Stimulated activated CD4-positive, alpha-beta T cell treated with anti-CD3 and anti-CD28 coated beads, TNF-alpha, amount 100 ng/mL, for 4 hours (primary cell): ENCODE results near the gene MEX3B.
A peak's percentile ranks its signal among the peaks of the same experiment; 100 is the strongest.
"Not testable (repeated sequence)": the region's sequence is repeated elsewhere in the genome, so short reads cannot be mapped to it uniquely, and the experiment has no call there.

Source experiments
- DNase-seq, 3 experiments: peaks; one replicate each; pipeline ENCODE4 v3.0.0-alpha.2; 2020; ENCODE audit warnings: low read depth in 3 of 3

MEX3B gene

DNA sequence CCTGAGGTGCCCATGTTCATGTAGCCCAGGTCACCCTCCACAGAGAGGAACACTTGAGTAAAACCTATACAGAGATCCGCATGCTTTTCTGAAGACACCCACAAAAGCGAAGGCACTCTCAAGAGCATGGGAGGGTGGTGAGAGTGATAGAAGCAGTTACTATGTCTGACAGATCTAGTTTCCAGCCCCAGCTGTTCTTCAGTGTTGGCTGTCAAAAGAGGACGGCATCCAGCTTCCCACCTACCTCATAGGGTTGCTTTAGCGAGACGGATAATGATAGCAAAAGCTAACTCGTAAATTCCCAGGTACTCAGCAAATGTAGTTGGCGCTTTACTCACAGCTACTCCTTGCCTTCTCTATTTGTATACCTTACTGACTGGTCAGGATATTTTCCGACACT, 3.0 kb upstream of the MEX3B start:
- DNase-seq = no peak

DNA sequence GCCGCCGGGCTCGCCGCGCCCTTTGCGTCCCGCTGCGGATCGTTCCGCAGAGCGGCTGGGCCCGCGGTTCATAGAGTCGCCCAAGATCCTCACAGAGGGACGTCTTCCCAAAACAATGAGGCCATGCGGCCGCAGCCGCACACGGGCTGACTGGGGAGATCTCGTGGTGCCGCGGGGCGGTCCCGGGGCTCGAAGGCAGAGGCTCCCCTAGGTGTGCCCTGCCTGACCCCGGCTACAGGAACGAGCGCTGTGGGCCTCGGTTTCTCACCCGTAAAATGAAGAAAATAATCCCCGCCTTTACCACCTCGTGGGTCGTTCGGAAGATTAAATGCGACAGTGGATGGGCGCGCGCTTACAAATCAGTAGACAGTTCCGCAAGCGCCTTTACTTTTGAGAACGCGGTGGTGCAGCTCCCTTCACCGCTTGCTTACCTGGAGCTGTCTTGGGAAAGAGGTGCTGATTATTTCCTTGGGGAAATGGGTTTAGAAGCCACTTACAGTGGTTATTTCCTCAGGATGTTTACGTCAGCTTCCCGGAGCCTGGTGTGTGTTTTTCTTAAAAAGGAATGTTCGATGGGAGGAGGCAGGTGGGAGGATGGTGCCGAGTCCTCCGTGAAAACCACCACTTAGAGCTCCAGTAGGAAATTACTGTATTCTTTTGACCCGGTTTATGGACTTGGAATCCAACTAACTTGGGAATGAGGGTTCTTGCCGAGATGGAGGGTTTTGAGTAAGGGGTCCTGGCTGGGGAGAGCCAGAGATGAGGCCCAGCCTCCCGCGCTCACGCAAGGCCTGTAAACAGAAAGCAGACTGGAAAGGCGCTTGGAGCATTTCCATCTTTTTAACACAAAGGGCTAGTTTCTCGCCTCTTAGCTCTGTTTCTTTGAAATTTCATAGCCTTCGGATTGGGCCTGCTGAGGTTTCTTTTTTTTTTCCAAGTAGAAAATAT, 1.9 kb upstream of the MEX3B start:
- DNase-seq = peak in 1 of 3 experiments; percentile 4

DNA sequence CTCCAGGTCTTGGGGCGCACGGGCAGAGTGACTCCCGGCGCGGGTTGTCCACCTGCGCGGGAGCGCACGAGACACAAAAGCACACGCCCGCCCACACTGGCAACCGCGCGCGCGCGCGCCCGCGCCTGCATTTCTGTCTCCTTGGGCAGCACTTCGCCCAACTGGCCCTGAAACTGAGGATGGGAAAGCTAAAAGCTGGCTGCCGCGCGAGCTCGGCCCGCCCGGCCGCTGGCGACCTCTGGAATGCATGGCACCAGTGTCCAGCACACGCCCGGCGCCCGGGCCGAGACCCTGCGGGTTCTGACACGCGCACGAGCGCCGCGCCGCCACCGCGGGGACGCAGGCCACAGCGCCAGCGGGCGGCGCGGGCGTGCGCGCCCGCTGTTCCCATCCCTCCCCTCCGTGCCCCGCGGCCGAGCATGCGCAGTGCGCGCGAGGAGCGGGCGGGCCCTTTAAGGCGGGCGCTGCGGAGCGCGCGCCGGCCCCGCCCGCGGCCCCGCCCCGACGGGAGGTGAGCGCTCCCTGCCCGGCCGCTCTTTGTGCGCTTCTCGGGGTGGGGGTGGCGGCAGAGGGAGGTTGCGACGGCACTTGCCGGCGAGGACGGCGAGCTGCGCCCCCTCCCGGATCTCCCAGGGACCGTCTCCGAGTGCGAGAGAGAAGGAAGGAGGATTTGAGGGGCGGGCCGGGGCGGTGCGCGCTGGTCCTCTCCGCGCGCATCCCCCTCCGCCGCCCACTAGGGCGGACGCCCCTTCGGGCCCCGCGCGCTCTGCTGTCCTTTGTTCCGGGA, 1.0 kb upstream of the MEX3B start:
- DNase-seq = peak; percentile 73 to 82 (median 75)

DNA sequence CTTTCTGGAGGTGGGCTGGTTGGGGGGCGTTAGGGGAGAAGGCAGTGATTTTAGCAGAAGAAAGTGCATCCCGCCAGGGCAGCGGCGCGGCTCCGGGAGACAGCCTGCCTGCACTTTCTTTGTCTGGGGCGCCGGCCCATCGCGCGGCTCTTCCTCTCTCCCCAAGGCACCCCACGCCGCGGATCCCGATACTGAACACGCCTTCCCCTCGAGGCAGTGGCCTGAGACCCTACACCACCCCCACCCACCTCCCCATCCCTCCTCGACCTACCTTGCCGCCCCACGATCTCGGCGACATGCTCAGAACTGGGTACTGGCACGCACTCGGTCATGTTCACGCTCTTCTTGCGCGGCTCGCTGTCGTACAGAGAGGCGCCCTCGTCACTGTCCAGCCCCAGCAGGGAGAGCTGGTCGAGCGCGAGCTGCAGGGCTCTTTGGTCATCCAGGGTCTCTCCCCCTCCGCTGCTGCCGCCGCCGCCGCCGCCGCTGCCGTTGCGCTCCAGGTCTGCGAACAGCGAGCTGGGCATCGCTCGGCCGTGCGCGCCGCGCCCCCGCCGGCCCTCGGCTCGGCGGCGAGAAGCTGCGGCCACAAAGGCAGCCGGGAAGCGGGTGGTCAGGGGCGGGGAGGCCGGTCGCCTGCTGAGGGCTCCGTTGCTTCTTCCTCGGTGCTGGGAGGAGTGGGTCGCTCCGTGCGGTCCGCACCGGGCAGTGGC, 483 bp downstream of the MEX3B start:
- peak in 2 of 3 experiments; percentile 3 to 10 for DNase-seq

DNA sequence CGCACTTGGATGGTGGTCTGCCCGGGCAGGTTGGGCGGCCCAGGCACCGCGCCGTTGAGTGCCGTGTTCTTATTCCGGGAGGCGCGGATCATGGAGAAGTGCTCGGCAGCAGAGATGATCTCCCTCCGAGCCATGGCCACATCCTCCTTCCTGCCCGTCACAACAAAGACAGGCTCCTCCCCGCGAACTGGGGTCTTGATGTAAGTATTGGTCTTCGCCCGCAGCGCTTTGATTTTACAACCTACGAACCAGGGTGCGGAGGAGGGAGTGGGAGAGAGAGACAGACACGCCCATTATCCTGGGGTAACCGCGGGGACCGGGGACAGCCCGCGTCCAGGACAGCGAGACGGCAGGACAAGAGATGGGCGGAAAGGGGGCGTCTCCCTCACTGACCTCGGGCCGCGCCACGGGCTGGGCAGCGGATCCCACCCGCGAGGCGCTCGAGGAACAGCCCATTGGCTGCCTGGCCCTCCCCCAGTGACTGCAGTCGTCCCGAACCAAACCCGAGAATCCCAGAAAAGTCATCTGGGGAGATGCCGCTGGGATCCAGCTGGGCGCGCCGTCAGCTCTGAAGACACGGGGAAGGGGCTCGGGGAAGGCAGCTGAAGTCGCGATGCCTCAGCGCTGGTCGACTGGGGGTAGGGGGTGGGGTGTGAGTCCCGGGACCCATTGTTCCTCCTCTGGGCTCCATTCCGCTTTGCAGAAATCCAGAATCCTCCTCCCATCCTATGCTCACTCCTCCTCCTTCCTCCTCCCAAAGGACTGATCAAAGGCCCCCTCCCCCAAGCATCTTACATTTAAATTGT, 1.2 kb downstream of the MEX3B start:
- DNase-seq = peak in 2 of 3 experiments; percentile 1 to 4

DNA sequence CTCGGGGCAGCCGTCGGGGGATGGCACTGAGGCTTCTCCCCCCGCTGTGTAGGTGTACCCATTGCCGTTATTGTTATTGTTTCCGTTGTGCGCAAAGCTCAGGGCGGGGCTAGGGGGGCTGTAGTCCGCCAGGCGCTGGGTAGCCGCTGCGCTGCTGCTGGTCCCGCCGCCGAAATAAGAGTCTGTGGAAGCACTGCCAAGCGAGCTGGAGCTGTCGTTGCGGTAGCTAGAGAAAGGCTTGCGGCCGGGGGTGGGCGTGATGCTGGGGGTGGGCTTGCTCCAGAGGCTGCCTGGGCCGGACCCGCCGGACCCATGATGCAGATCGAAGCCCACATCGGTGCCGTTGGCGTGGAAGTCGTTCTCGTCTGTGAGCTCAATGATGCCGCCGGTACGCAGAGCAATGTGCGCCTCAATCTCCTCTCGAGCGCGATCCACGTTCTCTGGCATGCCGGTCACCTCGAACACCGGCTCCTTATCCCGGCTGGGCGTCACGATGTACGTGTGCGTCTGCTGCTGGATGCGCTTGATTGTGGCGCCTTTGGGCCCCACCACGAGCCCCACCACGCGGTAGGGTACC, 1.9 kb downstream of the MEX3B start:
- no peak for DNase-seq

DNA sequence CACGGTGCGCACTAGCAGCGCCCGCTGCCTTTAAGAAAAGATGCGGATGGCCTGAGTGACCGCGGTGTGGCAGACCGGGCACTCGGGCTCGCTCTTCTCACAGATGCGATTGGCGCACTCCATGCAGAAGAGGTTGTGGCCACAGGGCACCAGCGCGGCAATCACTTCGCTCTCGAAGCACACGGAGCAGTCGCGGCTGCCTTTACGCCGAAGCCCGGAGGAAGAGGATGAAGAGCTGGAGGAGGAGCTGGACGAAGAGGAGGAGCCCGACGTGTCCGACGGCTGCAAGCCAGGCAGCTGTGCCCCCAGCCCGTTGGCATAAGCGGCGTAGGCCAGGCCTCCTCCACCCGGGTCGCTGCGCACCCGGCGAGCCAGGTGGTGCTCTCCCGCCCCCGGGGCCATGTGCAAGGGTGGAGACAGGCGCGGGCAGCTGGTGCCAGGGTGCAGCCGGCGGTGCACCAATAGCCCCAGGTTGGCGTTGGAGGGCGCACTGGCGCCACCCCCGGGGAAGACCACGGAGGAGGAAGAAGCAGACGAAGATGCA, 2.6 kb downstream of the MEX3B start:
- no peak for DNase-seq

DNA sequence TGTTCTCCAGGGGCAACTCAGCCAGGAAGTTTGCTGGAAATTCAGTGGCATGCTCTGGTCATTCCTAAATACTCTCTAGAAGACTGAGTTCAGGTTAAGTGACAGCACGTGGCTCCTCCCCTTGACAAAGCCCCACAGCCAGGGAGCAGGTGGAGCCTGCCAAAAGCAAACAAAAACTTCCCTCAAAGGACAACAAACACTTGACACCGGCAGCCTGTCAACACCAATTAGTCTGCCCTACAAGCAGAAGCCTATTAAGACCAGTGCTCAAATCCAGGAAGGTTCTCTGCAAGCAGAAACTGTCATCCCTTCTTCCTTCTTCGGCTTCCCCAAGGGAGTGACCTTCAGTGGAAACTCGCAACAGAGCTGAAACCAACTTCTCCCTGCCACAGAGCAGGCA, 5.0 kb downstream of the MEX3B start:
- DNase-seq = no peak

DNA sequence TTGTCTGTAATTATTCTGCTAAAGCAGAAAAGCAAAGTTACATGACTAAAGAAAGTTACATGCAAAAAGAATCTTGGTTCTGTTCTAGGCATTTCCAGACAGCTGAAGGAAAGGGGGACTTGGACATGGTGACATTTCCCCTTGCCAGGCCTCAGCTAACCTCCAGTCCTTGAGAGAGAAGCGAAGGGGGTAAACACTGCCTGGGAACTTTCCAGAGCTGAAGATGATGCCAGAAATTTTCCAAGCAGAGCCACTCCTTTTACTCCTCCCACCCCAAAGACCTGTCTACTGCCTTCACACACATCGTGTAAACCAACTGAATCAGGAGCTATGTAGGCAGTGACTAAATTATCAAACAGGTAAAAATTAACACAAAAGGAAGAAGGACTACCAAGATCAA, 5.4 kb downstream of the MEX3B start:
- no peak for DNase-seq

DNA sequence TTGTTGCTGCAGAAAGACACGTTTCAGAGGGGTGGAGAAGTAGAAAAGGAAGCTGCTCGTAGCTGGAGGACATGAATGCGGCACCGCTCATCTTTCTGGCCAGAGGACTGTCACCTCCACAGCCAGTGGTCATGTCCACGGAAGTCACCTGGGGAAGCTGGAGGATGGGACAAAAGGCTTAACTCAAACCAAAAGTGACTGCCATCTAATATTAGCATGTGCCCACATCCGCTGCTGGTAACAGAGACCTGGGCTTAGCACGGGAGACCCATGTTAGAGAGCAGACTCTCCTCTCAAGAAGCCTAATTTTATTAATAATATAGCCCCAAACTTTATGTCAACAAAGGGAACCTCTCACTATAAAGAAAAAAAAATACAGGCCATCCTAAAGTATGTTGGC, 5.9 kb downstream of the MEX3B start:
- no peak for DNase-seq

DNA sequence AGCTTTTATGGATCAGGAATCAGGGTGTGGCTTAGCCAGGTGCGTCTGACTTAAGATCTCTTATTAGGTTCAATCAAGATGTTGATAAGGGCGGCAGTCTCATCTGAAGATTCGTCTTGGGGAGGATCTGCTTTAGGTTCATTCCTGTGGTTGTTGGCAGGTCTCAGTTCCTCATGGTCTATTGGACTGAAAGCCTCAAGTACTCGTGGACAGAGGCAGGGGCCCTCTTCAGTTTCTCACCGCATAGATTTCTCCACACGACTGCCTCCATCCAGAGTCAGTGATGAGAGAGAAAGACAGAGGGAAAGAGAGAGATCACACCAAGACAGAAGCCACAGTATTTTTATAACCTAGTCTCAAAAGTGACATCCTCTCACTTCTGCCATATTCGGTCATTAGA, 9.4 kb downstream of the MEX3B start:
- DNase-seq = no peak

DNA sequence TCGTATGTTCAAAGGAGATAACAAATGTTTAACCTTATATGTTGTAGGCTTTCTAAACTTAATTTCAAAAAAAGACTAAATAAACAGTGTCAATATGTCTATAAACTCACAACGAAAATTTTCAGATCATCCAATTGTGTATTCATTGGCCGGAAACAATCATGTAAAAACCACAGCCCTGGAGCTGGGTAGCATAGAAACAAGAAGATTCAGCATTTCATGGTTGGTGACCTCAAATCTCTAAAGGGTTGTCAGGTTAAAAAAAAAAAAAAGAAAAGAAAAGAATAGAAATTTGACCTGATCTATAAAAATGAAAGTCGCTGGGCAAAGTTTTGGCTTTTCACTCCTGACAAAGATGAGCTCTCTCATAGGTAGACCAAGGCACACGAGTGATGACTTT, 13.9 kb downstream of the MEX3B start:
- DNase-seq = no peak

DNA sequence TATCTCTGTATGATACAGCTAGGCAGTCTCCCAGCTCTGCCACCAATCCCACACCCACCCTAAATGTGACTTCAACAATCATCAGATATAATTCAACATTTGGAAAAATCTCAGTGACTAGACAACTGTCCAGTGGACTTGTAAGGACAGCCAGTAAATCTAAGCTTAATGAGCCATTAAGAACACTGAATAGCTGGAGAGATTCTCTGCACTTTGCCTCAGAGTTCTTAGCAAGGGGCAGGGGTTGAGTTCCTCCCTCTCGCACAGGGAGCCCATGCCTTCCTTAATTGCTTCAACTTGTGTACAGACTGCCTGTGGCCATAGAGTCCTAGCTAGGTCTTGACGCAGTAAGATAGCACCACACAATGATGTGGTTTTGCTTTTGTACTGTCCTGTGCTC, 15.6 kb downstream of the MEX3B start:
- no peak for DNase-seq

DNA sequence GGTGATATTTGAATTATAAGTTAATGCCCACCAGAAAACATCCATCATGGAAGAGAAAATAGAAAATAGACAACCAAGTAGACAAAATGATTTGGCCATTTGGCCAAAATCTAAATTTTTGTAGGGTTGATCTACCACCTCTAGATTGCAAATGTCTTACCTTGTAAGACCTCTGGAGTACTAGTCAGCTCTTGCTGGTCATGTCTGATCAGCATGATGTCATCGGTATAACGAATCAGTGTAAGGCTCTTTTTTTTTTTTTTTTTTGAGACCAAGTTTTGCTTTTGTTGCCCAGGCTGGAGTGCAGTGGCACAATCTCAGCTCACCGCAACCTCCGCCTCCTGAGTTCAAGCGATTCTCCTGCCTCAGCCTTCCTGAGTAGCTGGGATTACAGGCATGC, 17.7 kb downstream of the MEX3B start:
- DNase-seq = not testable (repeated sequence)

DNA sequence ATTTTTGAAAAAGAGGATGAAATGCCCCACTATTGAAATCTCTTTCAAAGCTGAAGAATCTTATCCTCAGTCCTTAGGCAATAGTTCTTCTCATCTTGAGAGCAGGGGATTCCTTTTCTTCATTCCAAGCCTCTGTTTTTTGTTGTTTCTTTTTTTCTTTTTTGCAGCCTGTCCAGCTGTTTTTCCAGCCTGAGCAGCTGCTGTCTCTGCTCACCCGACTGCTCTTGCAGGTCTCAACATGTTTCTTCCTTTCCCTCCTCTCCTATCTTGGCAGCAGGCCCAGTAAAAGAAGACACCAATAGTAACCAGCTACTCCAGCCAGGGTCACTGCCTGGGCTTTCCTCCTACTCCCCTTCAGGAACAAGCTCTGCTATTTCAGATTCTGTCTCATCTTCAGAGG, 23.8 kb downstream of the MEX3B start:
- DNase-seq = no peak

DNA sequence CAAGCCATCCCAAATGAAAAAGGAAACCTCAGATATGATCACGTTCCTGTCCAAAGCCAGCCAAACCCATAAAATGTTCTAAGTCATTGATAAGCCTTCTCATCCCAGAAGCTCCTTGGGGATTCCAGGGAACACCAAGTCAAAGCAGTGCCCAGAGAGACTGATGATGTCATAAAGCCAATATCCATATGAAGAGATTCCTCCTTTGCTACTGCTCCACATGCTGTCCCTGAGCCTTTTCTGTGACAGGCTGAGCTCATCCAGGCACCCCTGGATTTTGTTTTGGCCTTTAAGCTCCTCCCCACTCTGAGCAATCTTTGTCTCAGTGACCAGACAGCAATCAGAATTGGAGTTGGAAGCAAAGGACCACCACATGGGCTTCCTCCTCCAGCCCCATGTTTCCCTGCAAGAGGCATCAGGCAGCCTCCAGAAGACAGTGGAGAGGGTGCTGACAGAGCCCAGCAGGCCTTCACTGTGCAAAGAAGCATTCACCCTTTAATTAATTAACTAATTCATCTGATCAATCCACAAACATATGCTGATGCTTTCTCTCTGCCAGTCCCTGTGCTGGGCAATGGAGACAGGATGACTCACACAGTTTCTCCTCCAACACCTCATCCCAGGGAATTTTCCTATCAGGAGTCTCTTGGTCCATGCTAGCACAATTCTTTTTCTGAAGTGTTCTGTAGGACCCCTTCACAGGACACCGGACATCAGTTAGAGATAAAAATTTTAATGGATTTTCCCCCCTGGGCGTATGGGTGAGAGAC, 25.0 kb downstream of the MEX3B start:
- DNase-seq = no peak

DNA sequence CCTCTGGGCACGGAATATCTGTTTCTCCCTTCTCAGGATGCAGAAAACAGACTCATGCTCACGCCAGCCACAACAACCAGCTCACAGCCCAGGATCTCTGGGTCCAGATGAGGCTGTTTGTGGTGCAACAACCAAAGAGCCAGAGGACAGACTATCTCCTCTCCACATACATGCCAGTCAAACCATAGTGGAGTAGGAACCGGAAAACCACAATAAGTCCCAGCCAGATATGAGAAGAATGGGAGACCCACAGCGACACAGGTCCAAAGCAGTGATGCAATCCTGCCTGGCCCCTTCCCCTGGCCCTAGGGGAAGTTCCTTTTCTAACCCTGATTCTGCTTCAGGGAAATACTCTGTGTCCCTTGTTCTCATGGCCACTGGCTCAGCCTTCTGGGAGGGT, 27.6 kb downstream of the MEX3B start:
- DNase-seq = no peak

DNA sequence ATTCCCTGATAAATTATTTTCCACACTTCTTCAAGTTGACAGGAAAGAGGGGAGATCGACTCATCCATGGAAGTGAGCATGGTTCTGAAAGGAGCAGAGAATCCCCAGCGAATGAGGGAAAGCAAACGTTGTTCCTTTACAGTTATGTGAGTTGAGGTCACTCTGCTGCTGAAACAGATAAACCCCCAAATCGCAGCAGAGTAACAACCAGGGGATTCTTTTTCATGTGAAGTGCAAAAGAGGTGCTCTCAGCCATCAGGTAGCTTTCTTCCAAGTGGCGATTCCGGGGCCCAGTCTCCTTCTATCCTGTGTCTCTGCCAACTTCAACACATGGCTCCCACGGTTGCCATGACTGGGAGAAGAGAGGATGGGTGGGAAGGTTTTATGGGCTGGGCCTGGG, 28.2 kb downstream of the MEX3B start:
- no peak for DNase-seq

DNA sequence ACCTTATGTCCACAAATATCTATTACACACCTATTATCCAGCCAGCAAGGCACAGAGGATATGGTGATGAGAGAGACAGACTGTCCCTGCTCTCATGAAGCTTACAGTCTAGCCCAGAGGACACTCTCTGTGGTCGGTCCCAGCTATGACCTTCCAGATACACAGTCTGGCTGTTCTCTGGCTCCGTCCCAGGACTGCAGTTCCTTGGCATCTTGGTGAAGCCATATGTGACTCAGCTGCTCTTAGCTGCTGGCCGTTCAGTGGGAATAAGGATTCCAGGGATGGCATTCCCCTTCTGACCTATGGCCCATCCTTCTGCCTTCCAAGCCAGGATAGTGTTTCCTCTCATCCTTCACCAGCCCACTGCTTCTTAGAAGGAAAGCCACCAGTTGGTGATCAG, 30.8 kb downstream of the MEX3B start:
- no peak for DNase-seq

DNA sequence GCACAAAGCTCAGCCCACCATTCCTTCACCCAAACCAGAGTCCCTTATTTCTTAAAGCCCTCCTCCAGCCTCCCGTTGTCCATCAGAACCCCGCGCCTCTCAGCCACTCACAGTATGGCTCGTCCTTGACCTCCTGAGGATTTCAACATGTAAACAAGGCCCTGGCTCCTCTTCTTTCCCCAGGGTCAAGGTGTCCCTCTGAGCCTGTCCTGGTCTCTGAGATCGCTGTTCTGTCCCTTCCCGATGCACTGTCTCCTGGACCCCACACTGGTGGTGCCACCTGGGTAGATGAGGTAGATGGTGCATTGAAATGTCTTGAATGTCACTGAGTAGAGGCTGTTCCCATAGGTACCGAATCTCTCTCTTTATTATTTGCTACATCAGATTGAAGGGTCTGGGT, 32.9 kb downstream of the MEX3B start:
- DNase-seq = no peak
